Esophagus muscularis mucosa (tissue), 4 donors: ENCODE results near the gene TMEM82. TPM values are rescaled to one million over a fixed set of nuclear protein-coding genes. Genes with fewer than 3 reads are reported as not detected.

Experiments used
- DNase-seq: peaks from one replicate; pipeline ENCODE4 v3.0.0-alpha.2; 2017; ENCODE audit errors: extremely low spot score
- H3K27ac ChIP-seq, 4 donors: fragments of 200-600 bp; sonication (generic); replicated peaks in 1 of 4; 1 replicate in 3 of 4; 2 replicates in 1 of 4; pipeline ENCODE4 v1.5.1; 2016 to 2019; ENCODE audit warnings: mild to moderate bottlenecking in 1 of 4
- H3K27me3 ChIP-seq, 4 donors: fragments of 200-600 bp; sonication (generic); one replicate each; pipeline versions ENCODE4 v1.5.1 to v1.6.0; 2016 to 2019
- H3K36me3 ChIP-seq, 4 donors: fragments of 200-600 bp; sonication (generic); one replicate each; pipeline ENCODE4 v1.5.1; 2016 to 2019
- H3K4me1 ChIP-seq, 4 donors: fragments of 200-600 bp; sonication (generic); one replicate each; pipeline ENCODE4 v1.5.1; 2016 to 2019
- H3K4me3 ChIP-seq, 4 donors: fragments of 200-600 bp; sonication (generic); 1 replicate in 2 of 4; 2 replicates in 2 of 4; pipeline ENCODE4 v1.5.1; 2016 to 2019; ENCODE audit warnings: mild to moderate bottlenecking in 4 of 4, moderate library complexity in 1 of 4
- H3K9me3 ChIP-seq, 4 donors: fragments of 200-600 bp; sonication (generic); 1 replicate in 3 of 4; 2 replicates in 1 of 4; pipeline ENCODE4 v1.5.1; 2016 to 2019
- CTCF ChIP-seq, 3 experiments: fragments of 200-600 bp in 2 of 3; fragments of 450-650 bp in 1 of 3; sonication (generic) in 2 of 3; IDR thresholded peaks; one replicate each; pipeline ENCODE4 v1.5.1; 2017 to 2019; ENCODE audit warnings: antibody characterized with exemption in 3 of 3, mild to moderate bottlenecking in 2 of 3, moderate library complexity in 1 of 3
- EP300 ChIP-seq: sonication (generic); formaldehyde crosslinking; IDR thresholded peaks from one replicate; pipeline ENCODE4 v1.6.1; 2017; ENCODE audit warnings: antibody characterized with exemption
- POLR2A ChIP-seq: fragments of 450-650 bp; IDR thresholded peaks from one replicate; pipeline ENCODE4 v1.6.1; 2017; ENCODE audit warnings: antibody characterized with exemption, moderate library complexity, mild to moderate bottlenecking, low read depth
- POLR2AphosphoS5 ChIP-seq, 2 donors: sonication (generic); formaldehyde crosslinking; IDR thresholded peaks; one replicate each; pipeline ENCODE4 v1.6.1; 2017; ENCODE audit warnings: antibody characterized with exemption in 2 of 2
- WGBS: methylation state at CpG from one replicate; pipeline ENCODE4 v1.1.5; 2018; 5-methylcytosine and 5-hydroxymethylcytosine counted together
- intact Hi-C: fragments of 100-400 bp; cut with DNase I; formaldehyde crosslinking; loops from one replicate; pipeline ENCODE4 v1.15.1; 2023
- total RNA-seq, 4 donors: library from RNA; depleted of rRNA; stranded (reverse); fragments of >200 nt; gene quantifications; one replicate each; pipeline versions ENCODE4 v1.1.0 to v1.2.1, GENCODE V29; 2016

The TMEM82 gene
- total RNA-seq, 4 donors from 2014 or later: not detected

DNA sequence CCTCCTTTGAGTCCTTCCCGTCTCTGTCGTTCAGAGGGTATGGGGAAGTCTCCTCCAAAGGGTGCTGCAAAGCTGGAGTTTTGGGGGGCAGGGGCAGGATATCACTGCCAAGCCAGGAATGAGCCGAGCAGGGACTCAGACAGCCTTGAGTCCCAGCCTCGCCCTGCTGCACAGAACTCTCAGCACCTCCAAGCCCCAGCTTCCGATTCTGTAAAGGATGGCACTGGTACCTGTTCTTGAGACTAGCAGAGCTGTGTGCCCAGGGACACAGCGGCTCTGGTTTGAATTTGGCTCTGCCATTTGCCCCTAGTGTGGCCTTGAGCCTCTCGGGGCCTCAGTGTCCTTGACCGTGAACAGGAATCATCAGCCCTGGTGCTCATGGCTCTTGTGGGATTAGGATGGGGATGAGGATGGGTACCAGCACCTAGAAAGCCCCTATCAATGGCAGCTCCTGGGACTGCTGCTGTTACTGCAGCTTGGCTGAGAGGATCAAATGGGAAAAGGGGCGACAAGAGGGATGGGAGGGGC is 14.8 kb downstream of the TMEM82 start:
- no peak overlapping the region for H3K4me3 ChIP-seq

GRCh38 chr1:15757575-15758342 is 15.5 kb downstream of the TMEM82 start:
- H3K27me3 ChIP-seq: peaks cover 0 to 18% (median 4%) of the 10 kb centered on the region in 4 donors
- H3K4me1 ChIP-seq: peaks cover 36 to 67% (median 61%) of the 10 kb centered on the region in 4 donors
- intact Hi-C loops: no loop called here

More for the DNA sequence above, 14.8 kb downstream of the TMEM82 start:
- peak overlapping the region in 3 of 4 donors; percentile 66 to 80 (median 77) for H3K27ac ChIP-seq
- H3K4me1 ChIP-seq: peaks cover 29 to 64% (median 58%) of the 10 kb centered on the region in 4 donors
- no peaks in the 10 kb centered on the region for H3K36me3 ChIP-seq
- no peak for TF ChIP-seq EP300
- no peak for TF ChIP-seq CTCF (IDR thresholded peaks at IDR 0.05)
- 79% methylated on average over 6 of the region's 9 CpGs for WGBS
- intact Hi-C loops: no loop called here
- no peaks in the 10 kb centered on the region for H3K9me3 ChIP-seq
- peaks cover 0 to 18% (median 4%) of the 10 kb centered on the region in 4 donors for H3K27me3 ChIP-seq
- no peak for DNase-seq

GRCh38 chr1:15758343-15758931 is 16.1 kb downstream of the TMEM82 start, which contains the start of gene FBLIM1:
Gene FBLIM1 (plus strand): TSS chr1:15758795. CDS start chr1:15764984, 6,189 bp downstream.
- intact Hi-C loops: no loop called here

More at GRCh38 chr1:15757575-15758342, 15.5 kb downstream of the TMEM82 start:
- 16% methylated on average over 15 of the region's 24 CpGs for WGBS
- Histone ChIP-seq H3K9me3 (no peaks in the 10 kb centered on the region), H3K36me3 (no peaks in the 10 kb centered on the region), H3K27ac (peak overlapping the region; percentile 66 to 81 (median 78)), H3K4me3 (peak overlapping the region; percentile 67 to 87 (median 78))
- DNase-seq: no peak
- no peak for TF ChIP-seq EP300
- TF ChIP-seq POLR2AphosphoS5 (IDR thresholded peaks at IDR 0.05): peak in 1 of 2 donors; percentile 2

GRCh38 chr1:15758953-15759661 is 16.8 kb downstream of the TMEM82 start:
- H3K27me3 ChIP-seq: peaks cover 0 to 18% (median 4%) of the 10 kb centered on the region in 4 donors
- H3K36me3 ChIP-seq: peaks cover 0 to under 1% (median 0%) of the 10 kb centered on the region in 4 donors
- H3K4me1 ChIP-seq: peaks cover 36 to 71% (median 64%) of the 10 kb centered on the region in 4 donors
- intact Hi-C loops: no loop called here
- 14% methylated on average over 10 of the region's 58 CpGs for WGBS
- H3K27ac ChIP-seq: peak overlapping the region; percentile 66 to 81 (median 78)
- no peaks in the 10 kb centered on the region for H3K9me3 ChIP-seq
- DNase-seq: no peak
- peak overlapping the region; percentile 67 to 87 (median 78) for H3K4me3 ChIP-seq
- TF ChIP-seq CTCF (IDR thresholded peaks at IDR 0.05) (no peak), POLR2A (no peak), EP300 (no peak), POLR2AphosphoS5 (IDR thresholded peaks at IDR 0.05) (no peak)

More at GRCh38 chr1:15758343-15758931, 16.1 kb downstream of the TMEM82 start, which contains the start of gene FBLIM1:
- no peaks in the 10 kb centered on the region for H3K9me3 ChIP-seq
- TF ChIP-seq EP300 (no peak), POLR2AphosphoS5 (IDR thresholded peaks at IDR 0.05) (peak in 1 of 2 donors; percentile 12)
- no peak for DNase-seq
- 17% methylated on average over 1 of the region's 58 CpGs for WGBS
- peak within 1 kb of the TSS; percentile 66 to 81 (median 78) for H3K27ac ChIP-seq
- H3K36me3 ChIP-seq: no peaks in the 10 kb centered on the region
- H3K27me3 ChIP-seq: peaks cover 0 to 18% (median 4%) of the 10 kb centered on the region in 4 donors
- peak within 1 kb of the TSS; percentile 67 to 87 (median 78) for H3K4me3 ChIP-seq
- peaks cover 36 to 67% (median 61%) of the 10 kb centered on the region in 4 donors for H3K4me1 ChIP-seq

- Histone ChIP-seq H3K27me3 (peaks cover 0 to 18% (median 4%) of the 10 kb centered on the region in 4 donors), H3K4me3 (peak overlapping the region; percentile 36 to 87 (median 78)), H3K4me1 (peaks cover 41 to 78% (median 67%) of the 10 kb centered on the region in 4 donors), H3K27ac (peak overlapping the region; percentile 72 to 81 (median 78)), H3K9me3 (no peaks in the 10 kb centered on the region), H3K36me3 (peaks cover 3 to 16% (median 11%) of the 10 kb centered on the region in 4 donors)
- DNase-seq: no peak
- no peak for TF ChIP-seq CTCF (IDR thresholded peaks at IDR 0.05)
- peak in 1 of 2 donors; percentile 14 for TF ChIP-seq POLR2AphosphoS5 (IDR thresholded peaks at IDR 0.05)
- intact Hi-C loops: no loop called here
- WGBS: 15% methylated on average over 12 of the region's 12 CpGs
Observed at GRCh38 chr1:15760520-15761211, 18.4 kb downstream of the TMEM82 start.
